CD14-positive monocyte (primary cell): Measurements from ENCODE around the gene RSPH3. TPM values are rescaled to one million over a fixed set of nuclear protein-coding genes. Genes with fewer than 3 reads are reported as not detected.

Experiments
- DNase-seq, 3 donors: peaks; one replicate each; pipeline ENCODE4 v3.0.0-alpha.2; 2011 to 2022
- H2AFZ ChIP-seq: 2 replicates; pipeline ENCODE4 v1.6.0; 2012; ENCODE audit warnings: mild to moderate bottlenecking, low read depth, low read length, inconsistent platforms; ENCODE audit not compliant: insufficient read depth, poor library complexity, severe bottlenecking
- H3K27ac ChIP-seq, 2 donors: 1 replicate in 1 of 2; 2 replicates in 1 of 2; pipeline ENCODE4 v1.5.1; 2012 to 2013; ENCODE audit warnings: low read length in 2 of 2, control low read depth in 1 of 2, inconsistent platforms in 1 of 2, low read depth in 1 of 2, mild to moderate bottlenecking in 1 of 2
- H3K27me3 ChIP-seq, 2 donors: one replicate each; pipeline versions ENCODE4 v1.6.0 to v1.6.1; 2011 to 2013; ENCODE audit warnings: low read length in 2 of 2; ENCODE audit not compliant: control insufficient read depth in 2 of 2, insufficient read depth in 2 of 2
- H3K36me3 ChIP-seq, 2 donors: replicated peaks in 1 of 2; 1 replicate in 1 of 2; 2 replicates in 1 of 2; pipeline versions ENCODE4 v1.5.1 to v1.6.1; 2012 to 2013; ENCODE audit warnings: low read length in 2 of 2, control low read depth in 1 of 2, inconsistent platforms in 1 of 2, mild to moderate bottlenecking in 1 of 2; ENCODE audit not compliant: insufficient read depth in 2 of 2, control insufficient read depth in 1 of 2
- H3K4me1 ChIP-seq, 2 donors: 1 replicate in 1 of 2; 2 replicates in 1 of 2; pipeline versions ENCODE4 v1.5.1 to v1.6.1; 2012 to 2013; ENCODE audit warnings: low read length in 2 of 2, control low read depth in 1 of 2, inconsistent platforms in 1 of 2, mild to moderate bottlenecking in 1 of 2, moderate library complexity in 1 of 2; ENCODE audit not compliant: insufficient read depth in 2 of 2, control insufficient read depth in 1 of 2
- H3K4me2 ChIP-seq: replicated peaks from 2 replicates; pipeline ENCODE3; 2012; ENCODE audit warnings: low read length, moderate library complexity, mild to moderate bottlenecking; ENCODE audit not compliant: poor library complexity, severe bottlenecking; ENCODE audit errors: extremely low read depth
- H3K4me3 ChIP-seq, 3 experiments: fragments of 200-600 bp in 1 of 3; sonication (generic) in 1 of 3; replicated peaks in 1 of 3; 1 replicate in 2 of 3; 2 replicates in 1 of 3; pipeline ENCODE4 v1.5.1; 2011 to 2013; ENCODE audit warnings: low read length in 3 of 3, mild to moderate bottlenecking in 3 of 3, control low read depth in 2 of 3, low read depth in 2 of 3, inconsistent platforms in 1 of 3, moderate library complexity in 1 of 3
- H3K79me2 ChIP-seq: 2 replicates; pipeline ENCODE4 v1.6.0; 2012; ENCODE audit warnings: mild to moderate bottlenecking, control low read depth, inconsistent platforms, low read length, moderate library complexity; ENCODE audit not compliant: insufficient read depth
- H3K9ac ChIP-seq: 2 replicates; pipeline ENCODE4 v1.6.0; 2017; ENCODE audit warnings: low read length, mild to moderate bottlenecking; ENCODE audit not compliant: insufficient read depth, poor library complexity, severe bottlenecking
- H3K9me3 ChIP-seq, 2 donors: replicated peaks in 1 of 2; 1 replicate in 1 of 2; 2 replicates in 1 of 2; pipeline versions ENCODE4 v1.5.1 to v1.6.1; 2012 to 2013; ENCODE audit warnings: low read length in 2 of 2, control low read depth in 1 of 2; ENCODE audit not compliant: control insufficient read depth in 1 of 2, insufficient read depth in 1 of 2
- H4K20me1 ChIP-seq: 2 replicates; pipeline ENCODE4 v1.6.0; 2012; ENCODE audit warnings: mild to moderate bottlenecking, low read length, control low read depth, moderate library complexity; ENCODE audit not compliant: insufficient read depth
- H3K27ac Mint-ChIP-seq, 7 donors: one replicate each; pipeline ENCODE4 v1.8.0; 2020; ENCODE audit warnings: mild to moderate bottlenecking in 7 of 7, mixed read lengths in 7 of 7, moderate library complexity in 6 of 7, inconsistent platforms in 2 of 7
- H3K27me3 Mint-ChIP-seq, 3 donors: one replicate each; pipeline ENCODE4 v1.8.0; 2021 to 2022; ENCODE audit warnings: low read depth in 3 of 3, mild to moderate bottlenecking in 3 of 3, mixed read lengths in 3 of 3, moderate library complexity in 3 of 3, inconsistent platforms in 1 of 3
- H3K36me3 Mint-ChIP-seq, 2 donors: one replicate each; pipeline ENCODE4 v1.8.0; 2020; ENCODE audit warnings: mixed read lengths in 2 of 2, inconsistent platforms in 1 of 2, mild to moderate bottlenecking in 1 of 2
- H3K4me1 Mint-ChIP-seq: one replicate; pipeline ENCODE4 v1.8.0; 2020; ENCODE audit warnings: mild to moderate bottlenecking, mixed read lengths
- H3K4me3 Mint-ChIP-seq, 2 donors: one replicate each; pipeline ENCODE4 v1.8.0; 2020; ENCODE audit warnings: mild to moderate bottlenecking in 2 of 2, mixed read lengths in 2 of 2, moderate library complexity in 1 of 2
- H3K9me3 Mint-ChIP-seq, 7 donors: one replicate each; pipeline ENCODE4 v1.8.0; 2020 to 2022; ENCODE audit warnings: mixed read lengths in 7 of 7, mild to moderate bottlenecking in 6 of 7, moderate library complexity in 6 of 7, inconsistent platforms in 2 of 7
- CTCF ChIP-seq: fragments of 200-600 bp; IDR thresholded peaks from one replicate; pipeline ENCODE4 v1.8.0; 2022; ENCODE audit warnings: antibody characterized with exemption, mild to moderate bottlenecking
- WGBS: methylation state at CpG from one replicate; pipeline ENCODE4 v1.1.5; 2013; ENCODE audit warnings: missing lambda C conversion rate; ENCODE audit not compliant: insufficient coverage; 5-methylcytosine and 5-hydroxymethylcytosine counted together
- intact Hi-C, 2 donors: fragments of 100-400 bp; cut with micrococcal nuclease; formaldehyde crosslinking; loops; one replicate each; pipeline versions ENCODE4 v1.15.0 to v1.15.1; 2023
- polyA plus RNA-seq, 3 donors: library from polyadenylated mRNA; depleted of rRNA in 1 of 3; unstranded in 2 of 3; stranded (reverse) in 1 of 3; fragments of 300-500 nt in 2 of 3; fragments of >200 nt in 1 of 3; fragmentation: Illumina TruSeq in 2 of 3; gene quantifications; 1 replicate in 2 of 3; 2 replicates in 1 of 3; pipeline ENCODE4 v1.2.3, GENCODE V29; 2012 to 2021
- small RNA-seq: library from RNA; depleted of rRNA; stranded (forward); fragments of <200 nt; gene quantifications from one replicate; pipeline ENCODE3, GENCODE V24; 2012; ENCODE audit warnings: low read depth; ENCODE audit not compliant: insufficient read length

Gene RSPH3
- polyA plus RNA-seq, 3 donors, result 2.8 to 9.6 (median 4.6) TPM

GRCh38 chr6:158924499-158925455, 75.2 kb downstream of the RSPH3 start:
- Mint-ChIP-seq H3K27me3 (peaks cover 0 to 4% (median 1%) of the 10 kb centered on the region in 3 donors), H3K4me3 (no peak overlapping the region), H3K27ac (peak overlapping the region in 3 of 7 donors; percentile 14 to 58 (median 42)), H3K9me3 (peaks cover 0 to 9% (median 5%) of the 10 kb centered on the region in 7 donors), H3K36me3 (no peaks in the 10 kb centered on the region), H3K4me1 (peaks cover 8% of the 10 kb centered on the region)
- intact Hi-C loops, result no loop called here
- TF ChIP-seq CTCF, result no peak
- no peaks in the 10 kb centered on the region for H3K79me2 ChIP-seq
- H3K4me2 ChIP-seq, result no peak overlapping the region
- H3K4me3 ChIP-seq, result no peak overlapping the region
- no peak overlapping the region for H2AFZ ChIP-seq
- H3K27me3 ChIP-seq, result no peaks in the 10 kb centered on the region
- no peak overlapping the region for H3K9ac ChIP-seq
- no peaks in the 10 kb centered on the region for H4K20me1 ChIP-seq
- 96% methylated on average over 2 of the region's 4 CpGs for WGBS
- no peaks in the 10 kb centered on the region for H3K4me1 ChIP-seq
- H3K36me3 ChIP-seq, result no peaks in the 10 kb centered on the region
- no peaks in the 10 kb centered on the region for H3K9me3 ChIP-seq
- DNase-seq, result no peak
- no peak overlapping the region for H3K27ac ChIP-seq

- no peak overlapping the region for H3K4me2 ChIP-seq
- Mint-ChIP-seq H3K4me3 (no peak overlapping the region), H3K9me3 (peaks cover 0 to 9% (median 5%) of the 10 kb centered on the region in 7 donors), H3K36me3 (no peaks in the 10 kb centered on the region), H3K27me3 (peaks cover 0 to 4% (median 1%) of the 10 kb centered on the region in 3 donors), H3K27ac (no peak overlapping the region), H3K4me1 (peaks cover 8% of the 10 kb centered on the region)
- H3K9me3 ChIP-seq, result no peaks in the 10 kb centered on the region
- H3K27me3 ChIP-seq, result no peaks in the 10 kb centered on the region
- no peaks in the 10 kb centered on the region for H3K79me2 ChIP-seq
- DNase-seq, result no peak
- no peaks in the 10 kb centered on the region for H3K4me1 ChIP-seq
- no peaks in the 10 kb centered on the region for H3K36me3 ChIP-seq
- H3K27ac ChIP-seq, result no peak overlapping the region
- no peaks in the 10 kb centered on the region for H4K20me1 ChIP-seq
- H2AFZ ChIP-seq, result no peak overlapping the region
- no peak for TF ChIP-seq CTCF
- WGBS, result 100% methylated on average over 5 of the region's 14 CpGs
- H3K9ac ChIP-seq, result no peak overlapping the region
- no peak overlapping the region for H3K4me3 ChIP-seq
- intact Hi-C loops, result no loop called here
Observed at GRCh38 chr6:158923805-158924498, 76.0 kb downstream of the RSPH3 start.

Small RNA genes within 50 kb of the gene (small RNA-seq; reads per million reads assigned to genes)
- not detected for gene RNU6-293P

Other genes starting within 250 kb of the RSPH3 start
- 10 to 100 TPM; 68.1 to 95.8 (median 86.3) TPM for gene EZR, start 180.8 kb downstream of the RSPH3 start, polyA plus RNA-seq
- 100 to 1,000 TPM in 1 of 3 donors, 10 to 100 TPM in 2; 51.9 to 299 (median 59.1) TPM for gene TAGAP, start 44.8 kb upstream of the RSPH3 start, polyA plus RNA-seq
- gene FNDC1, start 169.2 kb upstream of the RSPH3 start, polyA plus RNA-seq, result not detected